Loucy (cell line): Measurements from ENCODE around the gene RRH.

ENCODE experiments used
- H2AFZ ChIP-seq: fragments of 200-600 bp; sonication (generic); 2 replicates; pipeline ENCODE4 v1.6.0; 2016; ENCODE audit warnings: antibody characterized with exemption, mild to moderate bottlenecking, low read length, moderate library complexity
- H3F3A ChIP-seq: fragments of 200-600 bp; 2 replicates; pipeline ENCODE4 v1.6.0; 2016; ENCODE audit warnings: antibody characterized with exemption, low read depth, mild to moderate bottlenecking
- H3K27me3 ChIP-seq: fragments of 200-600 bp; sonication (generic); 2 replicates; pipeline ENCODE4 v1.6.1; 2014; ENCODE audit warnings: low read length, mild to moderate bottlenecking; ENCODE audit not compliant: insufficient read depth, poor library complexity, severe bottlenecking
- H3K36me3 ChIP-seq: fragments of 200-600 bp; sonication (generic); 2 replicates; pipeline ENCODE4 v1.6.1; 2016; ENCODE audit warnings: low read length; ENCODE audit not compliant: insufficient read depth
- H3K4me1 ChIP-seq: fragments of 200-600 bp; sonication (generic); 2 replicates; pipeline ENCODE4 v1.5.1; 2014; ENCODE audit warnings: low read length, mild to moderate bottlenecking; ENCODE audit not compliant: insufficient read depth, poor library complexity, severe bottlenecking
- H3K4me2 ChIP-seq: fragments of 200-600 bp; sonication (generic); 2 replicates; pipeline ENCODE4 v1.6.0; 2014; ENCODE audit warnings: antibody characterized with exemption, low read length, low read depth, mild to moderate bottlenecking; ENCODE audit not compliant: poor library complexity, severe bottlenecking
- H3K4me3 ChIP-seq: fragments of 200-600 bp; sonication (generic); 2 replicates; pipeline ENCODE4 v1.5.1; 2014; ENCODE audit warnings: low read length, mild to moderate bottlenecking, mixed read lengths; ENCODE audit not compliant: poor library complexity, severe bottlenecking
- H3K79me2 ChIP-seq: fragments of 200-600 bp; sonication (generic); 2 replicates; pipeline ENCODE4 v1.6.1; 2014; ENCODE audit warnings: low read length; ENCODE audit not compliant: insufficient read depth
- H3K9ac ChIP-seq: fragments of 200-600 bp; sonication (generic); 2 replicates; pipeline ENCODE4 v1.6.0; 2014; ENCODE audit warnings: mild to moderate bottlenecking, low read depth, low read length, moderate library complexity; ENCODE audit not compliant: poor library complexity, severe bottlenecking
- H3K9me2 ChIP-seq: fragments of 200-600 bp; sonication (generic); replicated peaks from 2 replicates; pipeline ENCODE4 v1.6.1; 2016; ENCODE audit warnings: low read depth, low read length, mixed read lengths
- H3K9me3 ChIP-seq: fragments of 200-600 bp; sonication (generic); 2 replicates; pipeline ENCODE4 v1.6.1; 2014; ENCODE audit warnings: mild to moderate bottlenecking, antibody characterized with exemption, low read length, low read depth; ENCODE audit not compliant: insufficient read depth
- H4K20me1 ChIP-seq: fragments of 200-600 bp; sonication (generic); 2 replicates; pipeline ENCODE4 v1.6.0; 2014; ENCODE audit warnings: antibody characterized with exemption, low read length, mild to moderate bottlenecking; ENCODE audit not compliant: insufficient read depth, poor library complexity, severe bottlenecking
- CTCF ChIP-seq: fragments of 200-600 bp; sonication (generic); conservative IDR thresholded peaks from 2 replicates; pipeline ENCODE4 v1.5.1; 2014; ENCODE audit warnings: mild to moderate bottlenecking, antibody characterized with exemption, low read length
- EZH2phosphoT487 ChIP-seq: fragments of 200-600 bp; IDR thresholded peaks from 2 replicates; pipeline ENCODE4 v1.6.1; 2018; ENCODE audit warnings: antibody characterized with exemption, mild to moderate bottlenecking, moderate library complexity, borderline replicate concordance

RRH gene

DNA sequence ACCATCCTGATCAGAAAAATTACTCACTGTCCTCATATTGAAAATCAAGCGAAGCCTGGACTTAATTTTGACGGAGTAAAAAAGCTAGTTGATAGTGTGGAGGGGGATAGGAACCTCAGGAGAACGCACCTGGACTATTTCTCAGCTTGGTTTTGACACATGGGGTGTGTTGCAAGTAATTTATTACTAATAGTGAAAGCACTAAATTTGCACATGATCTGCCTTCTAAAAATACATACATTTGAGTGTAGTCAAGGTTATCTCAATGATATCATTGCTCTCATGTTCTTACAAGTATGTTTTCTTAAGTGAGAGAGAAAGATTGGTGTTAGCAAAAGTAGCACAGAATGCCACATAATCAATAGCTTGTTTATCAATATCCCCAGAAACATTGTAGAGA, 49.6 kb downstream of the RRH start:
- H3K9me3 ChIP-seq, result no peaks in the 10 kb centered on the region
- no peaks in the 10 kb centered on the region for H3F3A ChIP-seq
- H4K20me1 ChIP-seq, result no peaks in the 10 kb centered on the region
- H3K4me3 ChIP-seq, result no peak overlapping the region
- H3K9me2 ChIP-seq, result no peaks in the 10 kb centered on the region
- no peak overlapping the region for H3K4me2 ChIP-seq
- no peaks in the 10 kb centered on the region for H3K79me2 ChIP-seq
- H3K27me3 ChIP-seq, result no peaks in the 10 kb centered on the region
- H3K36me3 ChIP-seq, result no peaks in the 10 kb centered on the region
- H3K4me1 ChIP-seq, result no peaks in the 10 kb centered on the region
- TF ChIP-seq EZH2phosphoT487 (no peak), CTCF (no peak)
- H3K9ac ChIP-seq, result no peak overlapping the region
- H2AFZ ChIP-seq, result no peak overlapping the region

GRCh38 chr4:109878355-109878754, 50.6 kb downstream of the RRH start:
- no peak for TF ChIP-seq EZH2phosphoT487
- no peak for TF ChIP-seq CTCF
- H3K36me3 ChIP-seq, result no peaks in the 10 kb centered on the region
- no peak overlapping the region for H2AFZ ChIP-seq
- H3K9ac ChIP-seq, result no peak overlapping the region
- no peaks in the 10 kb centered on the region for H3K27me3 ChIP-seq
- H3K9me2 ChIP-seq, result no peaks in the 10 kb centered on the region
- no peaks in the 10 kb centered on the region for H3K4me1 ChIP-seq
- no peaks in the 10 kb centered on the region for H3K79me2 ChIP-seq
- H4K20me1 ChIP-seq, result no peaks in the 10 kb centered on the region
- no peaks in the 10 kb centered on the region for H3F3A ChIP-seq
- no peaks in the 10 kb centered on the region for H3K9me3 ChIP-seq
- no peak overlapping the region for H3K4me3 ChIP-seq
- no peak overlapping the region for H3K4me2 ChIP-seq

- no peaks in the 10 kb centered on the region for H3K36me3 ChIP-seq
- H3K4me2 ChIP-seq, result no peak overlapping the region
- no peaks in the 10 kb centered on the region for H3K9me3 ChIP-seq
- H3K27me3 ChIP-seq, result no peaks in the 10 kb centered on the region
- H3K79me2 ChIP-seq, result no peaks in the 10 kb centered on the region
- no peaks in the 10 kb centered on the region for H4K20me1 ChIP-seq
- no peak overlapping the region for H3K4me3 ChIP-seq
- H3K4me1 ChIP-seq, result no peaks in the 10 kb centered on the region
- no peak overlapping the region for H2AFZ ChIP-seq
- H3F3A ChIP-seq, result no peaks in the 10 kb centered on the region
- H3K9ac ChIP-seq, result no peak overlapping the region
- no peaks in the 10 kb centered on the region for H3K9me2 ChIP-seq
- TF ChIP-seq CTCF (no peak), EZH2phosphoT487 (no peak)
Measured at GRCh38 chr4:109879081-109879480, 51.3 kb downstream of the RRH start.
